D721Med (cell line): Measurements from ENCODE around the gene IGF2.

Experiments used
- DNase-seq: peaks from one replicate; pipeline ENCODE4 v3.0.0; 2011; ENCODE audit warnings: low spot score; ENCODE audit not compliant: insufficient read length
- FAIRE-seq: peaks from 2 replicates; lab custom pipeline; 2011; peaks lifted over from hg19 to GRCh38; lab: Jason Lieb, UNC
- TF ChIP-seq, protein P1 (sequence below): IDR thresholded peaks from 2 replicates; pipeline ENCODE4 v1.5.1; 2012; ENCODE audit warnings: mild to moderate bottlenecking, control low read depth; ENCODE audit not compliant: insufficient read depth; ENCODE audit errors: missing control alignments

The IGF2 gene

DNA sequence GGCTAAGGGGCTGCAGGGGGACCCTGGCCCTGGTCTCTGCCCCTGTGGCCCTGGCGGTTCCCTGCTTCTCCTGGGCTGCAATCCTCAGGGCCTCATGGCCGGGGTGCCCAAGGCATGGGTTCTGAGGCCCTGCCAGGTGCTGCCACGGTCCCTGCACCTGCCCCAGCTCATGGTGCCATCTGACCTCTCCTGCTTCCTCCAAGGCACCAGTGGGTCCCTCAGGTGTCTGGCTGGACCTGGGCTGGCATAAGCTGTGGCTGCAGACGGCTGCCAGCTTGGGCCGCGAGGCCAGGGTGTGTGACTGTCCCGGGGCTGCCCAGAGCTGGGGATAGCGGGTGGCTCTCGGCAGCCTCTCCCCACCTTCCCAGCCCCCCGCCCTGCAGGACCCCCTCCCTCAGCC, 19.8 kb upstream of the IGF2 start:
- TF ChIP-seq, protein P1, sequence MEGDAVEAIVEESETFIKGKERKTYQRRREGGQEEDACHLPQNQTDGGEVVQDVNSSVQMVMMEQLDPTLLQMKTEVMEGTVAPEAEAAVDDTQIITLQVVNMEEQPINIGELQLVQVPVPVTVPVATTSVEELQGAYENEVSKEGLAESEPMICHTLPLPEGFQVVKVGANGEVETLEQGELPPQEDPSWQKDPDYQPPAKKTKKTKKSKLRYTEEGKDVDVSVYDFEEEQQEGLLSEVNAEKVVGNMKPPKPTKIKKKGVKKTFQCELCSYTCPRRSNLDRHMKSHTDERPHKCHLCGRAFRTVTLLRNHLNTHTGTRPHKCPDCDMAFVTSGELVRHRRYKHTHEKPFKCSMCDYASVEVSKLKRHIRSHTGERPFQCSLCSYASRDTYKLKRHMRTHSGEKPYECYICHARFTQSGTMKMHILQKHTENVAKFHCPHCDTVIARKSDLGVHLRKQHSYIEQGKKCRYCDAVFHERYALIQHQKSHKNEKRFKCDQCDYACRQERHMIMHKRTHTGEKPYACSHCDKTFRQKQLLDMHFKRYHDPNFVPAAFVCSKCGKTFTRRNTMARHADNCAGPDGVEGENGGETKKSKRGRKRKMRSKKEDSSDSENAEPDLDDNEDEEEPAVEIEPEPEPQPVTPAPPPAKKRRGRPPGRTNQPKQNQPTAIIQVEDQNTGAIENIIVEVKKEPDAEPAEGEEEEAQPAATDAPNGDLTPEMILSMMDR, result no peak
- no peak for DNase-seq
- no peak for FAIRE-seq

DNA sequence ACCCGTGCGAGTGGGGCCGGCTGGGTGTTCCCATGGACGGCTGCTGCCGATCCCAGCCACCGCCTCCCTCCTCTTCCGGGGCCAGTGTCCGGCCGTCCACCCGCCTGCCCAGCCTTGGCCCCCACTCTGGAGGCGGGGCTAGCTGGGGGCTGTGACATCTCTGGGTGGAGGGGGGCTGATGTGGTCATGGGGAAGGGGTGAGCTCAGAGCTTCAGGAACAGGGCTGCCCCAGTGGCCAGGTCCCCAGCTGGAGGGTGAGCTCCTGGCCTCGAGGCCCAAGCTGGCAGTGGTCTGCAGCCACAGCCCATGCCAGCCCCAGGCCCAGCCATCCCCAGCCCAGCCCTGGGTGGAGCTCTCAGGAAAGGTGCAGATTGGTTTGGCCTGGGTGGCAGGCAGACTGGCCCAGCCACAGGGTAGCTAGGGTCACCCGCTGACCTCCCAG, 19.1 kb upstream of the IGF2 start:
- TF ChIP-seq, protein P1, result no peak
- FAIRE-seq, result no peak

DNA sequence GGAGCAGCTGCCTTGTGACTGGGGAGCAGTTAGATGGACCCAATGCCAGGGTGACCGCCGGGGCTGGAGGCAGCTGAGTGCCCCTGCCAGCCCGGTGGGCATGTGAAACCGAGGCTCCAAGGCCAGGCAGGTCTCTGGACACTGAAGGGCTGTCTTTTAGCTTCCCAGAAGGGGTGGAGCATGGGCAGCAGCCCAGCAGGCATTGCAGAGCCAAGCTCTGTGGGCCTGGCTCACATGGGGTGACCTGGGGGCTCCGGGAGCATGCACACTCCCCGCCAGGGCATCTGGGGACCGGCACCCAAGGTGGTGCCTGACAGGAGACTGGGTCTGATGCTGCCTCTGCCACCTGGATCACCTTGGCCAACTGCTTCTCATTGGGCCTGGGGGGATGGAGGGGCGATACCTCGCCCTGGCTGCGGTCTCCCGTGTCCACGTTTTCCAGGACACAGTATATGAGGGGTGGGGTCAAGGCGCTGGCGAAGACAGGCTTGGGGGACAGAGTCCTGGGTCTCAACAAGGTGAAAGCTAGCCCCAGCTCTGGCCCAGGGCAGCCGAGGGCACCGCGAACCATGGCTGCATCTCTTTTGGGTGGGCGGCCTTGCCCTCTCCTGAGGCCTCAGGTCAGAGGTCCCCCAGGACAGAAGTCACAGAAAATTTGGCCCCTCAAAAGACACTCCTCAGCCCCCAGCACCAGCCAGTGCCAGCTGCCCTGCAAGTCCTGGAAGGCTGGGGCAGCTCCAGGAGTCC, 18.3 kb upstream of the IGF2 start:
- FAIRE-seq, result no peak
- TF ChIP-seq, protein P1, result no peak
- DNase-seq, result no peak

More for the DNA sequence above, 19.1 kb upstream of the IGF2 start:
- no peak for DNase-seq

DNA sequence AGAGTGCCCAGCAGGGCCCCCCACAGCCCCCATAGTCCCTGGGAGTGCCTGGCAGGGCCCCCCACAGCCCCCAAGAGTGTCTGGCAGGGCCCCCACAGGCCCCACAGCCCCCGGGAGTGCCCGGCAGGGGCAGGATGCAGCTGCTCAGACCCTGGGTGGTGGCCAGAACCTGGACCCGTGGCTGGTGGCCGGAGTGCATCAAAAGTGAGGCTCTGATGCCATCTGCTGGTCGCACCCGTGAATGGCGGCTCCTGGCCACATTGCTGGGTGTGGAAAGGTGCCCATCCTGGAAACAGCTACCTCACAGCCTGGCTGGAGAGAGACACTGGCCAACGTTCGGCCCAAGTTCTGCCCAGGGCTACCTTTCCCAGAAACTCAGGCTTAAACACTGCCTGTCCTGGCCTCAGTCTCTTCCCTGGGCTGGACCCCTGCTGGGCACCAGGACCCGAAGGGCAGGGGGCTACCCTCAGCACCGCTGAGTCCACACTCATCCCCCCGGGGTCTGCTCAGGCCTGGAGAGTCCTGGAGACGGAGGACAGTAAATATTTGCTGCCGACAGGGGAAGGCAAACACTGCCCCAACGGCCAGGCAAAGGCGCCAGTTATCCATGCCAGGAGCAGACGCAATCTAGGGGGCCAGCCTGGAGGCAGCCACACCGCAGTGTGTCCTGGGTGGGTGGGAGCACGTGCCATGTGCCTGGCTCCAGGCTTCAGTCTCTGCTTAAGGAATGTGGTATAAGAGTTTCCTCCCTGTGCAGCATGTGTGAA, 17.4 kb upstream of the IGF2 start:
- DNase-seq (no peak), FAIRE-seq (no peak)
- TF ChIP-seq, protein P1, result peak; percentile 67

DNA sequence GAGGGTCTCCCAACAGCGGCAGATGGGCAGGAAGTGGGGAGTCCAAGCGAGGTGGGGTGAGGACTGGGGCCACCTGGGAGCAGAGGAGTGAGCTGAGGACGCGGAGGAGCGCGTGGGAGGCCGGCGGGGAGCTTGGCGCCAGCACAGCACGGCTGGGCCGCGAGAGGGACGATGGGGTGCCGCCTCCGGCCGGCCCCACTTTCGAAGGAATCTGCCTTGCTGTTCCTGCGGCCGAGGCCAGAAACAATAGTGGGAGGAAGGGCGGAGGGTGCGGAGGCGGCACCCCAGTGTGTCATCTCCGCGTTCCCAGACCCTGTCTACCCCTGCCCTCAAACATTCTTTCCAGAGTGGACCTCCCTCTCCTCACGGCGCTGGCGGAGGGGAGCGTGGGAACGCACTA, 16.3 kb upstream of the IGF2 start:
- TF ChIP-seq, protein P1, result no peak
- FAIRE-seq (no peak), DNase-seq (no peak)

DNA sequence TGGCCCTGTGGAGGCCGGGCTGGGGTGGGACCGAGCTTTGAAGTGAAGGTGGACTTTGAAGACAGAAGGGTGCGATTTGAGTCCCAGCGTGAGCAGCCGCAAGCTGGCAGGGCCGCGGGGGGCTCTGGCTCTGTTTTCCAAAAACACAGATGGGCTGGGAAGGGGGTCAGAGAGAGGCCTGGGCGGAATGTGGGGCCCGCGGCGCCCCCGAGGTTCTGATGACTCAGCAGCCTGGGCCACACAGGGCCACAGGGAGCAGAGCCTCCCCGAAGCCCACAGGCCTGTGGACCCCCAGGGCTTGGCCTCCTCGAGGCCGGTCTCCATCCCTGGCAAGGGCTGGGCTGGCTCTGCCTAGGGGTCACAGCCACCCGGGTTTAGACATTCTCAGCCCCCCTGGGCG, 15.7 kb upstream of the IGF2 start:
- no peak for FAIRE-seq
- TF ChIP-seq, protein P1, result no peak
- no peak for DNase-seq
